Psoas muscle (tissue), 8 donors: ENCODE results near the gene IGSF9. TPM values are rescaled to one million over a fixed set of nuclear protein-coding genes. Genes with fewer than 3 reads are reported as not detected.

Experiments
- ATAC-seq, 4 donors: fragments of 200-7000 bp; cut with Tn5 transposase; one replicate each; pipeline ENCODE4 v1.9.1; 2020; ENCODE audit warnings: moderate library complexity in 3 of 4, mild to moderate bottlenecking in 2 of 4
- DNase-seq, 2 donors: peaks; one replicate each; pipeline ENCODE4 v3.0.0-alpha.2; 2020
- H3K27ac ChIP-seq: fragments of 200-600 bp; one replicate; pipeline ENCODE4 v1.8.0; 2022
- H3K27me3 ChIP-seq, 3 donors: fragments of 200-600 bp in 1 of 3; one replicate each; pipeline versions ENCODE4 v1.6.1 to v1.8.0; 2013 to 2022; ENCODE audit warnings: low read length in 2 of 3, mild to moderate bottlenecking in 2 of 3, moderate library complexity in 1 of 3; ENCODE audit not compliant: insufficient read depth in 3 of 3
- H3K36me3 ChIP-seq, 2 donors: fragments of 200-600 bp in 1 of 2; one replicate each; pipeline versions ENCODE4 v1.6.1 to v1.8.0; 2013 to 2022; ENCODE audit warnings: low read depth in 1 of 2, mild to moderate bottlenecking in 1 of 2, moderate library complexity in 1 of 2; ENCODE audit not compliant: insufficient read depth in 1 of 2
- H3K4me1 ChIP-seq: fragments of 200-600 bp; one replicate; pipeline ENCODE4 v1.8.0; 2022
- H3K4me3 ChIP-seq: fragments of 200-600 bp; one replicate; pipeline ENCODE4 v1.8.0; 2022; ENCODE audit warnings: mild to moderate bottlenecking
- H3K9me3 ChIP-seq: fragments of 200-600 bp; one replicate; pipeline ENCODE4 v1.8.0; 2022
- WGBS, 3 donors: extraction: QIAGEN DNeasy Blood & Tissue Kit; methylation state at CpG; one replicate each; pipeline versions ENCODE4 v1.1.6 to v1.1.7; 2013; 5-methylcytosine and 5-hydroxymethylcytosine counted together
- intact Hi-C, 2 donors: fragments of 100-400 bp; cut with DNase I; formaldehyde crosslinking; loops; one replicate each; pipeline versions ENCODE4 v1.11.0 to v1.14.2; 2022
- polyA plus RNA-seq, 3 donors: library from polyadenylated mRNA; stranded (reverse); fragments of 200-250 nt; gene quantifications; one replicate each; pipeline ENCODE4 v1.2.3, GENCODE V29; 2013
- total RNA-seq, 4 donors: library from RNA; stranded (reverse); fragmentation: NEBNext Ultra II Directional in 2 of 4; extraction: Animal tissue kit (Norgen Biotek cat#: 25700) in 2 of 4; gene quantifications; one replicate each; pipeline versions ENCODE4 v1.2.1 to v1.2.4, GENCODE V29; 2021 to 2023
- TF ChIP-seq, protein P1 (sequence below): fragments of 200-600 bp; IDR thresholded peaks from one replicate; pipeline ENCODE4 v1.8.0; 2022; ENCODE audit warnings: antibody characterized with exemption
- donor health status: healthy with polysubstance abuse.
- donor health status: DM: no; HTN: no; CAD: no; lungs with moderate emphysema.
- donor health status: Bipolar disorder and iron deficiency.
- donor health status: healthy.
- donor health status: DM: yes; HTN: yes; CAD: no.
- donor health status: DM: no; HTN: no; CAD: no.
- donor health status: DM: no; HTN: no; CAD: no.
- donor health status: DM: yes; HTN: yes; CAD: no.

IGSF9 gene
- total and polyA plus RNA-seq, 7 donors = 0.01 TPM; not detected in 5

DNA sequence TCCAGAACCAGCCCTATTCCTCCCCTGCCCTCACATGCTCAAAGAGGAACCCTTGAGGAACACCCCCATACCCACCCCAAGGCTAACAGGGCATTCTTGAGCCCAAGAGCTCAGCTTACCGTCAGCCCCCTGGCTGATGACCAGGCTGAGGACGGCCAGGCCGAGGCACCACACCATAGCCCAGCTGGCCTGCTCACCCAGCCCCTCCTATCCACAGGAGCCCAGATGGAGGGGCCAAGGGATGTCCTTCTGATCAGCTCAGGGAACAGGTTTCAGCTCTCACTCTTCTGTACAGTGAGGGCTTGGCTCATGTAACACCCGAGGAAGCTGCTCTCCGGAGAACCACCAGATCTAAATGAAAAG is 2.2 kb downstream of the IGSF9 start:
- Histone ChIP-seq H3K4me1 (no peaks in the 10 kb centered on the region), H3K9me3 (no peaks in the 10 kb centered on the region), H3K27ac (no peak overlapping the region), H3K36me3 (no peaks in the 10 kb centered on the region), H3K27me3 (peaks cover 0 to 46% (median 10%) of the 10 kb centered on the region in 3 donors), H3K4me3 (no peak overlapping the region)
- TF ChIP-seq, protein P1, sequence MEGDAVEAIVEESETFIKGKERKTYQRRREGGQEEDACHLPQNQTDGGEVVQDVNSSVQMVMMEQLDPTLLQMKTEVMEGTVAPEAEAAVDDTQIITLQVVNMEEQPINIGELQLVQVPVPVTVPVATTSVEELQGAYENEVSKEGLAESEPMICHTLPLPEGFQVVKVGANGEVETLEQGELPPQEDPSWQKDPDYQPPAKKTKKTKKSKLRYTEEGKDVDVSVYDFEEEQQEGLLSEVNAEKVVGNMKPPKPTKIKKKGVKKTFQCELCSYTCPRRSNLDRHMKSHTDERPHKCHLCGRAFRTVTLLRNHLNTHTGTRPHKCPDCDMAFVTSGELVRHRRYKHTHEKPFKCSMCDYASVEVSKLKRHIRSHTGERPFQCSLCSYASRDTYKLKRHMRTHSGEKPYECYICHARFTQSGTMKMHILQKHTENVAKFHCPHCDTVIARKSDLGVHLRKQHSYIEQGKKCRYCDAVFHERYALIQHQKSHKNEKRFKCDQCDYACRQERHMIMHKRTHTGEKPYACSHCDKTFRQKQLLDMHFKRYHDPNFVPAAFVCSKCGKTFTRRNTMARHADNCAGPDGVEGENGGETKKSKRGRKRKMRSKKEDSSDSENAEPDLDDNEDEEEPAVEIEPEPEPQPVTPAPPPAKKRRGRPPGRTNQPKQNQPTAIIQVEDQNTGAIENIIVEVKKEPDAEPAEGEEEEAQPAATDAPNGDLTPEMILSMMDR = no peak
- WGBS, 3 donors = 72 to 86% (median 74%) methylated on average over 5 of the region's 5 CpGs
- intact Hi-C loops = no loop called here
- ATAC-seq (no peak), DNase-seq (no peak)

DNA sequence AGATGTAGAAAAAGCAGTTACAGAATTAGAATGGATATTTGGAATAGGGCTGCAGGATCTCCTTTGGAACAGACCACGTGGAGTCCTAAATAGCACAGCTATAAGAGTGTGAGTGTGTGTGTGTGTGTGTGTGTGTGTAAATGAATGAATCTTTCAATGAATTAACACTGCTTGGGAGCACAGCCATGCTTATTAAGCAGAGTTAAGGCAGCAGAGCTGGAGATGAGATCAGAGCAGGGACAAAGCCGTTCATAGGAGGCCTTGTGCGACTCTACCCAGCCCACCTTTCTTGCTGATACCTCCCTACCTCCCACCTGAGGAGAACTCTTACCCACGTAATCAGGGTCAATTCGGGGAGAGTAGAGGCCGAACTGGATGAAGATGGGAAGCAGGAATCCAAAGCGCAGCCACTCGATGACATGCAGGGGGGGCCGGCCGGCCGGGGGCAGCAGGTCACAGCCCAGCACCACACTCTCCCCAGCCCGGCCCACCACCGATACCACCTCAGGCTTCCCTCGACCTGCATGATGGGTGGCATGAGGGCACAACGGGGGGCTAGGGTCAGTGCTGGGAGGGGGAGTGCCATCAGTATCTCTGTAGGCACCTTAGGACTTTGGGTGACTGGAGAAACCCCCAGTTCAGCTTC is 2.7 kb downstream of the IGSF9 start:
- TF ChIP-seq, protein P1 = no peak
- Histone ChIP-seq H3K36me3 (no peaks in the 10 kb centered on the region), H3K27me3 (peaks cover 0 to 46% (median 10%) of the 10 kb centered on the region in 3 donors)

DNA sequence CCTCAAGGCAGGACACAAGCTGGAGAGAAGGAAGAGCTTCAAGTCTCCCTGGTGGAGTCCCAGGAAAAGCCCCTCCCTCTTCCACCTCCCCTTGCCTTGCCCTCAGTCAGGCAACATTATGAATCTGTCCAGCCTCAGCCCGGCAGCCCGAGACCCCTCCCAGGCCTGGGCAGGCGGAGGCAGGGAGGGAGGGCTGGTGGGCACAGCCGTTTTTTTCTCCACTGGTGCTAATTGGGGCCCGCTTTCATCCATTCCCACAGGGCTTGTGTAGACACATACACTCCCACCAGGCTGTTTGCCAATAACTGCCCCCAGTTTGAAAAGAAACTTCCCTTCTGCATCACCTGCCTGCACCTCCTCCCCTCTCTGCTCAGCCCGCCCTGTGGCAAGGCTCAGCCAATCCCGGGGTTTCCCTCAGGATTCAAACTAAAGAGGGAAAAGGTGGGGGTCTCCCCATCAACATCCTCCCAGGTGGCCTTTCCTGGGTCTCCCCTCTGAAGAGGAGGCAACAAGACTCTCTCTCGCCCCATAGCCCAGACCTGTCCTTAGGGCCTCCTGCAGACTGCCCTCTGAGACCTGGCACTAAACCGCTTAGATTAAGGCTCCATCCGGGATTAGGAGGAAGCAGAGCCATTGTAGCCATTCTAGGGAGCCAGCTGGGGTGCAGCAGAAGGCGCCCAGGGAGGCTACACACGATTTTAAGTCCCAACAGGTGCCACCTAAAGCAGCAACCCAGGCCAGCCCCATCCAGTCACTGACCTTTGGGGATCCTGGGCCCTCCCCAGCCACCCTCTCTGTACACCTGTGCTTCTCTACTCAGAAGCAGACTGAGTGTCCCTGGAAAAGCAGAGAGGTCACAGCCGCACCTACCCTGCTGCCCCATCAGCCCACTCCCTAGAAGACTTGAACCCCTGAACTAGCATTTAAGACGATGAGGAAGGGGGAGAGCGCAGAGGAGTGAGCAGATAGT is 3.5 kb downstream of the IGSF9 start:
- peaks cover 0 to 46% (median 10%) of the 10 kb centered on the region in 3 donors for H3K27me3 ChIP-seq
- no peaks in the 10 kb centered on the region for H3K4me1 ChIP-seq
- no peaks in the 10 kb centered on the region for H3K9me3 ChIP-seq
- H3K36me3 ChIP-seq = no peaks in the 10 kb centered on the region
- 70 to 81% (median 76%) methylated on average over 14 to 15 of the region's 15 CpGs for WGBS, 3 donors
- TF ChIP-seq, protein P1 = no peak
- H3K27ac ChIP-seq = no peak overlapping the region
- no peak overlapping the region for H3K4me3 ChIP-seq
- DNase-seq (no peak), ATAC-seq (no peak)
- intact Hi-C loops = no loop called here

More for the DNA sequence above, 2.7 kb downstream of the IGSF9 start:
- intact Hi-C loops = no loop called here
- Histone ChIP-seq H3K27ac (no peak overlapping the region), H3K9me3 (no peaks in the 10 kb centered on the region), H3K4me1 (no peaks in the 10 kb centered on the region), H3K4me3 (no peak overlapping the region)
- 83 to 88% (median 87%) methylated on average over 15 of the region's 15 CpGs for WGBS, 3 donors
- ATAC-seq = no peak
- no peak for DNase-seq

DNA sequence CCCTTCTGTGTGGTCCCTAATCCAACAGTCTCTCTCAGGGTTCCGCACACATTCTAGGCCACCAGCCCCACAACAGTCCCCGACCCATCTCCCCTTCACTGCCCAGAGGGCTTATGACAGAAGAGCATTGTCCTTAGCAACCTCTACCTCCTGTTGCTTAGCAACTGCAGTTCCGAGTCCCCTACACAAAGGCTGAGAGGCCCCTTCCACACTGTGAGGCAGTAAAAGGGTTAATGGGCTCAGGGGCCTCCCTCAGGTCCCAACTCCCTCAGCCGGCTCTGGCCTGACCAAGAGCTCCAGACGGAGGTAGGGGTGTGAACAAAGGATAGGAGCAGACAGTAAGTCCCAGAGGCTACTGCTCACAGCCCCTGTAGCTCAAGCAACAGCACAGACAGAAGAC is 4.3 kb downstream of the IGSF9 start:
- H3K27ac ChIP-seq = no peak overlapping the region
- no peaks in the 10 kb centered on the region for H3K4me1 ChIP-seq
- WGBS, 3 donors = 76 to 82% (median 79%) methylated on average over 5 of the region's 5 CpGs
- intact Hi-C loops = no loop called here
- peaks cover 0 to 45% (median 10%) of the 10 kb centered on the region in 3 donors for H3K27me3 ChIP-seq
- TF ChIP-seq, protein P1 = no peak
- no peak overlapping the region for H3K4me3 ChIP-seq
- DNase-seq (no peak), ATAC-seq (no peak)
- H3K36me3 ChIP-seq = no peaks in the 10 kb centered on the region
- no peaks in the 10 kb centered on the region for H3K9me3 ChIP-seq
